Endodermal cell (in vitro differentiated cells): ENCODE results near the gene NLGN1. TPM values are rescaled to one million over a fixed set of nuclear protein-coding genes. Genes with fewer than 3 reads are reported as not detected.

Source experiments
- DNase-seq: peaks from one replicate; pipeline ENCODE4 v3.0.0-alpha.2; 2017
- H3K27ac ChIP-seq: 2 replicates; pipeline ENCODE4 v1.5.1; 2013; ENCODE audit warnings: mild to moderate bottlenecking, low read depth, low read length, moderate library complexity
- H3K27me3 ChIP-seq: 2 replicates; pipeline ENCODE4 v1.6.1; 2013; ENCODE audit warnings: mild to moderate bottlenecking, low read length, moderate library complexity; ENCODE audit not compliant: insufficient read depth, control insufficient read depth, poor library complexity, severe bottlenecking
- H3K36me3 ChIP-seq: 2 replicates; pipeline ENCODE4 v1.7.0; 2013; ENCODE audit warnings: mild to moderate bottlenecking, low read length, moderate library complexity; ENCODE audit not compliant: control insufficient read depth, insufficient read depth
- H3K4me1 ChIP-seq: one replicate; pipeline ENCODE4 v1.7.0; 2013; ENCODE audit warnings: low read length; ENCODE audit not compliant: control insufficient read depth, insufficient read depth
- H3K4me3 ChIP-seq: 2 replicates; pipeline ENCODE4 v1.5.1; 2013; ENCODE audit warnings: mild to moderate bottlenecking, low read length, moderate library complexity
- H3K9ac ChIP-seq: 2 replicates; pipeline ENCODE4 v1.6.1; 2013; ENCODE audit warnings: mild to moderate bottlenecking, low read length, moderate library complexity; ENCODE audit not compliant: poor library complexity, severe bottlenecking; ENCODE audit errors: extremely low read depth
- H3K9me3 ChIP-seq: 2 replicates; pipeline ENCODE4 v1.6.1; 2013; ENCODE audit warnings: mild to moderate bottlenecking, low read length, moderate library complexity; ENCODE audit not compliant: control insufficient read depth
- H3K27ac Mint-ChIP-seq: 2 replicates; pipeline ENCODE4 v1.8.0; 2020; ENCODE audit warnings: mixed read lengths
- H3K27me3 Mint-ChIP-seq: 2 replicates; pipeline ENCODE4 v1.8.0; 2021; ENCODE audit warnings: mild to moderate bottlenecking, mixed read lengths; ENCODE audit not compliant: insufficient read depth
- H3K36me3 Mint-ChIP-seq: 2 replicates; pipeline ENCODE4 v1.8.0; 2020; ENCODE audit warnings: low read depth, mixed read lengths
- H3K4me1 Mint-ChIP-seq: 2 replicates; pipeline ENCODE4 v1.8.0; 2020; ENCODE audit warnings: mixed read lengths
- H3K4me3 Mint-ChIP-seq: 2 replicates; pipeline ENCODE4 v1.8.0; 2020; ENCODE audit warnings: mild to moderate bottlenecking, moderate library complexity, mixed read lengths
- H3K9me3 Mint-ChIP-seq: 2 replicates; pipeline ENCODE4 v1.8.0; 2020; ENCODE audit warnings: mild to moderate bottlenecking, mixed read lengths
- WGBS, 2 experiments: methylation state at CpG; one replicate each; pipeline versions ENCODE4 v1.1.5 to v1.1.7; 2013; ENCODE audit warnings: missing lambda C conversion rate in 2 of 2, mixed read lengths in 1 of 2; ENCODE audit not compliant: insufficient coverage in 1 of 2, insufficient read length in 1 of 2; 5-methylcytosine and 5-hydroxymethylcytosine counted together
- total RNA-seq, 2 donors: library from RNA; stranded (reverse); fragmentation: NEBNext Ultra II Directional in 1 of 2; extraction: Animal tissue kit (Norgen Biotek cat#: 25700) in 1 of 2; gene quantifications; 2 replicates in 1 of 2; 3 replicates in 1 of 2; pipeline ENCODE4 v1.2.1, GENCODE V29; 2021
- TF ChIP-seq, protein P1 (sequence below): fragments of 200-600 bp; sonication (generic); conservative IDR thresholded peaks from 2 replicates; pipeline ENCODE4 v1.5.0; 2021; ENCODE audit warnings: antibody characterized with exemption, mild to moderate bottlenecking

NLGN1 gene
- total RNA-seq, 2 donors from 2014 or later, result 3.4 to 14.3 TPM

DNA sequence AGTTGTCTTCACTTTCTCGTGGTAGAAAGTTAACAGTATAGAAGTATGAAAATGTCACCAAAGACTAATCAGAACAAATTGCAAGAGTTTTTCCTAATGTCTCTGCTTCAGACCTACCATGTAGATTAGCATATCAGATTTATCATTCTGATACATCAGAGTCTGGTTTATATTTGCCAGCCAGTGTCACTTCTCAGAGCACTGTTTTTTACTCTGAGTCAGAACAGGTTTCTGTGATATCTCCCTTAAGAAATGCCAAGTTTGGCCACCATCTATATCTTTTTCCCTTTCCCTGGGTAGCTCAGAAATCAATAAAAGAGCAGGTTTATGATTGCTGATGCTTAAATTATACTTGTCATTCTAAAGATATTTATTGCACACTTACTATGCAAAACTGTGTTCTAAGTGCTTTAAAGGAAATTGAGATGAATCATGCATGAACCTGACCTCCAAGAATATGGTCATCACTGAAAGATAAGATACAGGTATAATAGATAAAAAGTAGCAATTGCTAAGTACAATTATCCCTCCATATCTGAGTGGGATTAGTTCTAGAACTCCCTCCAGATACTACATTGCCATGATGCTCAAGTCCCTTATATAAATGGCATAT is 788.9 kb downstream of the NLGN1 start:
- WGBS, 2 experiments, result 80% methylated on average over 1 of the region's 1 CpG; no CpG with 5 or more reads in 1 of the 2 experiments
- Histone ChIP-seq H3K9me3 (no peaks in the 10 kb centered on the region), H3K27ac (no peak overlapping the region), H3K36me3 (no peaks in the 10 kb centered on the region), H3K4me3 (no peak overlapping the region), H3K4me1 (no peaks in the 10 kb centered on the region), H3K9ac (no peak overlapping the region), H3K27me3 (no peaks in the 10 kb centered on the region)
- TF ChIP-seq, protein P1, sequence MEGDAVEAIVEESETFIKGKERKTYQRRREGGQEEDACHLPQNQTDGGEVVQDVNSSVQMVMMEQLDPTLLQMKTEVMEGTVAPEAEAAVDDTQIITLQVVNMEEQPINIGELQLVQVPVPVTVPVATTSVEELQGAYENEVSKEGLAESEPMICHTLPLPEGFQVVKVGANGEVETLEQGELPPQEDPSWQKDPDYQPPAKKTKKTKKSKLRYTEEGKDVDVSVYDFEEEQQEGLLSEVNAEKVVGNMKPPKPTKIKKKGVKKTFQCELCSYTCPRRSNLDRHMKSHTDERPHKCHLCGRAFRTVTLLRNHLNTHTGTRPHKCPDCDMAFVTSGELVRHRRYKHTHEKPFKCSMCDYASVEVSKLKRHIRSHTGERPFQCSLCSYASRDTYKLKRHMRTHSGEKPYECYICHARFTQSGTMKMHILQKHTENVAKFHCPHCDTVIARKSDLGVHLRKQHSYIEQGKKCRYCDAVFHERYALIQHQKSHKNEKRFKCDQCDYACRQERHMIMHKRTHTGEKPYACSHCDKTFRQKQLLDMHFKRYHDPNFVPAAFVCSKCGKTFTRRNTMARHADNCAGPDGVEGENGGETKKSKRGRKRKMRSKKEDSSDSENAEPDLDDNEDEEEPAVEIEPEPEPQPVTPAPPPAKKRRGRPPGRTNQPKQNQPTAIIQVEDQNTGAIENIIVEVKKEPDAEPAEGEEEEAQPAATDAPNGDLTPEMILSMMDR, result no peak
- Mint-ChIP-seq H3K9me3 (no peaks in the 10 kb centered on the region), H3K36me3 (no peaks in the 10 kb centered on the region), H3K4me1 (no peaks in the 10 kb centered on the region), H3K27ac (no peak overlapping the region), H3K27me3 (no peaks in the 10 kb centered on the region), H3K4me3 (no peak overlapping the region)
- DNase-seq, result no peak

DNA sequence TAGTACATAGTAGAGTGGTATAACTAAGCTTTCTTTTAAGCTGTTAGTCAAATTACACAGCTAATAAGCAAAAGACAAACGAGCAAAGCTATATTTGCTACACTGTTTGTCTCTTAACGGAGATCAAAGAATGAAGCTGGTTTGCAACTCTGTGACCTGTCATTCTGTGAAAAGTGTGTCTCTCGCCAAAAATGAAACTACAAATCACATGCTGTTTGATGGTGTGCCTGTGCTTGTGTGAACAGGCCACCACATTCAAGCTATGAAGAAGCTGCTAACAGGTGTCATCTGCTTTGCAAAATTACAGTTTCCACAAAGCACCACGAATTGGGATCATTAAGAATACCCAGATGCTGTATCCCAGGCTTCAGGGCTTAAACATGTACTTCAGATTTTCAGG is 793.8 kb downstream of the NLGN1 start:
- Mint-ChIP-seq H3K36me3 (no peaks in the 10 kb centered on the region), H3K4me3 (no peak overlapping the region), H3K27ac (no peak overlapping the region), H3K4me1 (peaks cover 2% of the 10 kb centered on the region), H3K27me3 (no peaks in the 10 kb centered on the region), H3K9me3 (no peaks in the 10 kb centered on the region)
- Histone ChIP-seq H3K4me3 (no peak overlapping the region), H3K27ac (no peak overlapping the region), H3K9ac (no peak overlapping the region), H3K27me3 (no peaks in the 10 kb centered on the region), H3K36me3 (no peaks in the 10 kb centered on the region), H3K4me1 (no peaks in the 10 kb centered on the region), H3K9me3 (no peaks in the 10 kb centered on the region)
- TF ChIP-seq, protein P1, result no peak
- no peak for DNase-seq
- WGBS, 2 experiments, result 91% methylated on average over 4 of the region's 4 CpGs

DNA sequence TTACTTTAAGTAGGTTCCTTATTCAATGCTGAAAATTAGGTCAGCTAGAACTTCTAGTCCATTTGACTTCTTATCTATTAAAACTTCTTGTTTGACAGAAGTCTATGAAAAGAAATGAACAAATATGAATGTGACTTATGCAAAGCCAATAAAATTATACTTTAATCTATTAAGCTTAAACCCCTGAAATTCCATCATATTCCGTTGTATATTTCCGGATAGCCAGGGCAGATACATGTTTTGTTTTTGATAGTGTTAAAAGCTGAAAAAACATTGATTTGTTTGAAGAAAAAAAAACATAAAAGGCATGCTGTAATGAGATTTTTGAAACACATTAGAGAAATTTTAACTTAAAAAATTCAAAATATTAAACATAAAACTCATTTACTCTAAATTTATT is 794.4 kb downstream of the NLGN1 start:
- 97% methylated on average over 2 of the region's 2 CpGs; no CpG with 5 or more reads in 1 of the 2 experiments for WGBS, 2 experiments
- Mint-ChIP-seq H3K4me3 (no peak overlapping the region), H3K36me3 (no peaks in the 10 kb centered on the region), H3K27ac (no peak overlapping the region), H3K4me1 (peaks cover 2% of the 10 kb centered on the region), H3K9me3 (no peaks in the 10 kb centered on the region), H3K27me3 (no peaks in the 10 kb centered on the region)
- Histone ChIP-seq H3K9ac (no peak overlapping the region), H3K4me3 (no peak overlapping the region), H3K4me1 (no peaks in the 10 kb centered on the region), H3K36me3 (no peaks in the 10 kb centered on the region), H3K9me3 (no peaks in the 10 kb centered on the region), H3K27ac (no peak overlapping the region), H3K27me3 (no peaks in the 10 kb centered on the region)
- DNase-seq, result no peak
- TF ChIP-seq, protein P1, result no peak
